ENCODE results near the gene ITGA2B. TPM values are rescaled to one million over a fixed set of nuclear protein-coding genes. Genes with fewer than 3 reads are reported as not detected.
A peak's percentile ranks its signal among the peaks of the same experiment; 100 is the strongest.

The ITGA2B gene
- total and polyA plus RNA-seq, 2 of the 13 experiments (the other 11 are each of a cell fraction or from before 2014, with no cell fraction given), result 0.38 to 1.1 TPM

DNA sequence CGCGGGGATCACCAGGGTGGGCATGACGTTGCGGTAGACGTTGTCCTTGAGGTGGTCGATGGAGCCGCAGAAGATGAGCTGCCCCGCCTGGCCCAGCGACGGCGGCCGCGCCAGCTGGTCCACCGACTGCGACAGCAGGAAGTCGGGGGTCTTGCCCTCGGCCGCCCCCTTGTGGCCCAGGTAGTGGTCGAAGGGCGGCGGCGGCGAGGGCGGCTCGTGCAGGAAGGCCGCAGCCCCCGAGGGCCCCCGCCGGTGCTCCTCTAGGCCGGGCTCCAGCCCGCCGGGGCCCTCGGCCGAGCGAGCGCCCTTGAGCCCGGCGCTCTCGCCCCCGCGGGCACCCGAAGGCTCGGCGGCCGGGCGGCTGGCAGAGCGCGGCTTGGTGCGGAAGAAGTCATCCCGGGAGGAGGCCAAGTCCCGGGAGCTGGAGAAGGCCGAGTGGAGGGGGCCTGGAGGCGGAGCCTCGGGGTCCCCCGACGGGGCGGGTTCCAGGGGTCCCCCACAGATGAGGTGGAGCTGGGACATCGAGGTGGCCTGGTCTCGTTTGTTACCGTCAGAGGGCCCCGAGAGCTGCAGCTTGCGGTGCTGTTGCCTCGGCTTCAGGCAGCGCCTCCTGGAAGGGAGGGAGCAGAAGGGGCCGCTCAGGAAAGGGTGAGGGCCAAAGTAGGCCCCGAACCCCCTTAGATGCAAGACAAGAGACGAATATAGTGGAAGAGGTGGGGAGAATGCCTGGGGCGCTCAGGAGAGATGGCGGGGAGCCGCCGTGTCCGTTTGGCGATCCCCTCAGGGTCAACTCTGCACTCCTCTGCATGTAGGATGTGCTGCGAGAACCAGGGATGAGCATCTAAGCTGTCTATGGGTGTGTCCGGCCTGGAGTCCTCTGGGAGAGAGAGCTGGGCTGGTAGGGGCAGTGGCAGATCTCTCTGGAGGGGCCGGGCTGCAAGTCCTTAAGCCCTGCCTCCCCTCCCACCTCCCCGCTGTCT is 34.6 kb downstream of the ITGA2B start (continued):
- no peak for TF ChIP-seq ZBTB40 (IDR thresholded peaks at IDR 0.05)
- no peak for TF ChIP-seq ZBTB40 (CRISPR knock-in tag; IDR thresholded peaks at IDR 0.05)
- TF ChIP-seq ARNT (IDR thresholded peaks at IDR 0.05), result no peak
- no peak for TF ChIP-seq NCOR1 (IDR thresholded peaks at IDR 0.05; ENCODE audit: borderline replicate concordance, low read length)
- TF ChIP-seq FOXM1 (CRISPR knock-in tag; IDR thresholded peaks at IDR 0.05), result no peak
- no peak for TF ChIP-seq ZC3H4 (CRISPR knock-in tag; IDR thresholded peaks at IDR 0.05; ENCODE audit: borderline replicate concordance)
- TF ChIP-seq ATF7 (IDR thresholded peaks at IDR 0.05), result no peak
- TF ChIP-seq ATF7 (CRISPR knock-in tag; IDR thresholded peaks at IDR 0.05), result no peak
- TF ChIP-seq ZBTB7A (CRISPR knock-in tag; IDR thresholded peaks at IDR 0.05), result peak; percentile 71
- no peak for TF ChIP-seq GPN1 (CRISPR knock-in tag; IDR thresholded peaks at IDR 0.05; ENCODE audit: borderline replicate concordance)
- no peak for TF ChIP-seq ISX (CRISPR knock-in tag; conservative IDR thresholded peaks at IDR 0.05)
- peak; percentile 89 for TF ChIP-seq RAD21 (CRISPR knock-in tag; IDR thresholded peaks at IDR 0.05)
- no peak for TF ChIP-seq SNRNP70 (IDR thresholded peaks at IDR 0.05; ENCODE audit: low read depth, low read length)
- no peak; the same call in 2 of the 3 replicates for TF ChIP-seq MXI1 (IDR thresholded peaks at IDR 0.05; ENCODE audit: borderline replicate concordance, low read depth, low read length)
- no peak for TF ChIP-seq HCFC1 (IDR thresholded peaks at IDR 0.05; ENCODE audit: low read depth, low read length)
- no peak for TF ChIP-seq YEATS2 (CRISPR knock-in tag; IDR thresholded peaks at IDR 0.05; ENCODE audit: borderline replicate concordance)
- no peak for TF ChIP-seq TCF7 (IDR thresholded peaks at IDR 0.05; ENCODE audit: low read depth)
- no peak for TF ChIP-seq ZFP1 (CRISPR knock-in tag; IDR thresholded peaks at IDR 0.05)
- no peak for TF ChIP-seq RARG (CRISPR knock-in tag; IDR thresholded peaks at IDR 0.05; ENCODE audit: low read depth)
- TF ChIP-seq CC2D1A (CRISPR knock-in tag; IDR thresholded peaks at IDR 0.05), result no peak
- TF ChIP-seq, protein P1, sequence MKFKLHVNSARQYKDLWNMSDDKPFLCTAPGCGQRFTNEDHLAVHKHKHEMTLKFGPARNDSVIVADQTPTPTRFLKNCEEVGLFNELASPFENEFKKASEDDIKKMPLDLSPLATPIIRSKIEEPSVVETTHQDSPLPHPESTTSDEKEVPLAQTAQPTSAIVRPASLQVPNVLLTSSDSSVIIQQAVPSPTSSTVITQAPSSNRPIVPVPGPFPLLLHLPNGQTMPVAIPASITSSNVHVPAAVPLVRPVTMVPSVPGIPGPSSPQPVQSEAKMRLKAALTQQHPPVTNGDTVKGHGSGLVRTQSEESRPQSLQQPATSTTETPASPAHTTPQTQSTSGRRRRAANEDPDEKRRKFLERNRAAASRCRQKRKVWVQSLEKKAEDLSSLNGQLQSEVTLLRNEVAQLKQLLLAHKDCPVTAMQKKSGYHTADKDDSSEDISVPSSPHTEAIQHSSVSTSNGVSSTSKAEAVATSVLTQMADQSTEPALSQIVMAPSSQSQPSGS (CRISPR knock-in tag; IDR thresholded peaks at IDR 0.05), result no peak; the same call in 1 of the 2 replicates
